ENCODE measurements around the gene RSAD2. TPM values are rescaled to one million over a fixed set of nuclear protein-coding genes. Genes with fewer than 3 reads are reported as not detected.

The RSAD2 gene
- total RNA-seq, 3 donors from 2014 or later: 0.33 to 4.8 (median 2.9) TPM

DNA sequence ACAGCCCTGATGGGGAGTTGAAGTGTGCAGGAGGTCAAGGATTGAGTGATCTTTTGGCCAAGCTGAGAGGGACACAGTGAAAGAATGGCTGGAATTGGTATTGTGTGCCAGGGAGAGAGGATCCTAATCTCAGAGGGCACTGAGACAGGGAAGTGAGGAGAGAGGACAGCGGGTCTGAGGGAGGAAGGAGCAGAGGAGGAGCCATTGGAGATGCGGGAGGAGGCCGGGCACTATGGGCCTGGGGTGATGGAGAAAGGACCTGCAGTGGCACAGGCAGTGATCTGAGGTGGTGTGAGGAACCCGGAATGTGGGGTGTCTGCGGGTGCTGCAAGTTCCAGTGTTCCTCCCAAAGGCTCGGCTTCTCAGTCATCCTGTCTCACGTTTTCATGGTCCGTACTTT lies 66.4 kb downstream of the RSAD2 start:
- H3K4me3 ChIP-seq: no peak overlapping the region
- H3K36me3 ChIP-seq: no peaks in the 10 kb centered on the region
- H3K27ac ChIP-seq: no peak overlapping the region
- H3K9me3 ChIP-seq: no peaks in the 10 kb centered on the region
- H3K4me1 ChIP-seq: no peaks in the 10 kb centered on the region
- TF ChIP-seq, protein P1, sequence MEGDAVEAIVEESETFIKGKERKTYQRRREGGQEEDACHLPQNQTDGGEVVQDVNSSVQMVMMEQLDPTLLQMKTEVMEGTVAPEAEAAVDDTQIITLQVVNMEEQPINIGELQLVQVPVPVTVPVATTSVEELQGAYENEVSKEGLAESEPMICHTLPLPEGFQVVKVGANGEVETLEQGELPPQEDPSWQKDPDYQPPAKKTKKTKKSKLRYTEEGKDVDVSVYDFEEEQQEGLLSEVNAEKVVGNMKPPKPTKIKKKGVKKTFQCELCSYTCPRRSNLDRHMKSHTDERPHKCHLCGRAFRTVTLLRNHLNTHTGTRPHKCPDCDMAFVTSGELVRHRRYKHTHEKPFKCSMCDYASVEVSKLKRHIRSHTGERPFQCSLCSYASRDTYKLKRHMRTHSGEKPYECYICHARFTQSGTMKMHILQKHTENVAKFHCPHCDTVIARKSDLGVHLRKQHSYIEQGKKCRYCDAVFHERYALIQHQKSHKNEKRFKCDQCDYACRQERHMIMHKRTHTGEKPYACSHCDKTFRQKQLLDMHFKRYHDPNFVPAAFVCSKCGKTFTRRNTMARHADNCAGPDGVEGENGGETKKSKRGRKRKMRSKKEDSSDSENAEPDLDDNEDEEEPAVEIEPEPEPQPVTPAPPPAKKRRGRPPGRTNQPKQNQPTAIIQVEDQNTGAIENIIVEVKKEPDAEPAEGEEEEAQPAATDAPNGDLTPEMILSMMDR (IDR thresholded peaks at IDR 0.05): no peak
- TF ChIP-seq POLR2A (IDR thresholded peaks at IDR 0.05) (no peak), POLR2AphosphoS5 (IDR thresholded peaks at IDR 0.05) (no peak)
- no peak for DNase-seq (ENCODE audit: low spot score in 2 of 2)
- no peaks in the 10 kb centered on the region for H3K27me3 ChIP-seq
- intact Hi-C loops (cut with DNase I; ENCODE audit: low total_unique reads): no loop called here

DNA sequence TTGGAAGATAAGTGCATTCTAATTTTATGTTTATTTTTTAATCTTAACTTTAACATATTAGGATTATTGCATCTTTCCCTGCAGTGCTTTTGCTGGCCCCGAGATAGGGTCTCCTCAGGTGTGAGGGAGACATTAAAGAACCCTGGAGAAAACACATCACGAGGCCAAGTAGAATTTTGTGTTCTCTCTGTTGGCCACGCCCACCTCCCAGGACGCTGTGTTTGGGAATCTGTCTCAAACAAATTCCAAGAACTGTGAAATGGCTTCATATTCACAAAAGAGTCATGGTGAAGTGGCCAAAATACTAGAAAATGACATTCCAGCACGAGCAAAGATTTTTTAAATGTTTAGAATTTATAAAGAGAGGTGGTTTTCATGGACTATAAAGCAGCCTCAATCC lies 67.0 kb downstream of the RSAD2 start:
- Histone ChIP-seq H3K27me3 (no peaks in the 10 kb centered on the region), H3K4me3 (no peak overlapping the region), H3K27ac (no peak overlapping the region), H3K4me1 (no peaks in the 10 kb centered on the region), H3K36me3 (no peaks in the 10 kb centered on the region), H3K9me3 (no peaks in the 10 kb centered on the region)
- intact Hi-C loops (cut with DNase I; ENCODE audit: low total_unique reads): no loop called here
- DNase-seq (ENCODE audit: low spot score in 2 of 2): no peak
- TF ChIP-seq, protein P1 (IDR thresholded peaks at IDR 0.05): no peak
- TF ChIP-seq POLR2AphosphoS5 (IDR thresholded peaks at IDR 0.05) (no peak), POLR2A (IDR thresholded peaks at IDR 0.05) (no peak)

GRCh38 chr2:6945087-6945813 lies 67.7 kb downstream of the RSAD2 start:
- TF ChIP-seq, protein P1 (IDR thresholded peaks at IDR 0.05): no peak
- TF ChIP-seq POLR2A (IDR thresholded peaks at IDR 0.05) (no peak), POLR2AphosphoS5 (IDR thresholded peaks at IDR 0.05) (no peak)
- Histone ChIP-seq H3K4me3 (no peak overlapping the region), H3K36me3 (no peaks in the 10 kb centered on the region), H3K27me3 (no peaks in the 10 kb centered on the region), H3K27ac (no peak overlapping the region), H3K4me1 (no peaks in the 10 kb centered on the region), H3K9me3 (no peaks in the 10 kb centered on the region)
- intact Hi-C loops (cut with DNase I; ENCODE audit: low total_unique reads): no loop called here
- no peak for DNase-seq (ENCODE audit: low spot score in 2 of 2)

GRCh38 chr2:6945821-6946220 lies 68.2 kb downstream of the RSAD2 start:
- TF ChIP-seq, protein P1 (IDR thresholded peaks at IDR 0.05): no peak
- TF ChIP-seq POLR2A (IDR thresholded peaks at IDR 0.05) (no peak), POLR2AphosphoS5 (IDR thresholded peaks at IDR 0.05) (no peak)
- no peaks in the 10 kb centered on the region for H3K36me3 ChIP-seq
- DNase-seq (ENCODE audit: low spot score in 2 of 2): no peak
- no peaks in the 10 kb centered on the region for H3K9me3 ChIP-seq
- no peaks in the 10 kb centered on the region for H3K27me3 ChIP-seq
- no peaks in the 10 kb centered on the region for H3K4me1 ChIP-seq
- H3K4me3 ChIP-seq: no peak overlapping the region
- intact Hi-C loops (cut with DNase I; ENCODE audit: low total_unique reads): no loop called here
- H3K27ac ChIP-seq: no peak overlapping the region

DNA sequence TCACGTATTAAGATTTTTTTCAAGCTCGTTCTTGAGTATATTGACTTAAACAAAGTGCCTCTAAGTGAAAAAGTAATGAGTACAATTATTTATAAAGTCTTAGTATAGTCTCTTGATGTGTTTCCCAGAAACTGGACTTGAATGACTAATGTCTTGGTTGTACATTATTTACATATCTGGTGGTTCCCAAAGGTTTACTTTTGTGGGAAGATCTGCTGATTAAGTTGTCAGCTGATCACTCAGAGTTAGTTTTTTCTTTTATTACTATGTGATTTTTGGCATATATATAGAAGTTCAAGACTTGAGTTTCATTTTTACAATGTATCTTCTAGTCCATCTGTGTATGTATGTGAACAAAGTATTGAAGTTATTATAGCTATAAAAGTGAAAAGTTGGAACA lies 69.1 kb downstream of the RSAD2 start:
- H3K4me3 ChIP-seq: no peak overlapping the region
- H3K9me3 ChIP-seq: no peaks in the 10 kb centered on the region
- TF ChIP-seq POLR2AphosphoS5 (IDR thresholded peaks at IDR 0.05) (no peak), POLR2A (IDR thresholded peaks at IDR 0.05) (no peak)
- TF ChIP-seq, protein P1 (IDR thresholded peaks at IDR 0.05): no peak
- no peaks in the 10 kb centered on the region for H3K36me3 ChIP-seq
- no peaks in the 10 kb centered on the region for H3K27me3 ChIP-seq
- no peak overlapping the region for H3K27ac ChIP-seq
- DNase-seq (ENCODE audit: low spot score in 2 of 2): no peak
- intact Hi-C loops (cut with DNase I; ENCODE audit: low total_unique reads): no loop called here
- H3K4me1 ChIP-seq: no peaks in the 10 kb centered on the region

Other genes with a start within 250 kb of the RSAD2 start
- gene CMPK2, start 11.9 kb upstream of the RSAD2 start, total RNA-seq: 1 to 10 TPM; 3.3 to 4.2 (median 4.0) TPM
- 10 to 100 TPM; 10.8 to 17.1 (median 11.6) TPM for gene RNF144A, start 39.6 kb downstream of the RSAD2 start, total RNA-seq

Data from breast epithelium (tissue), 4 donors.